ENCODE data around the gene BMAL1. TPM values are rescaled to one million over a fixed set of nuclear protein-coding genes. Genes with fewer than 3 reads are reported as not detected.

BMAL1 gene
- total and polyA plus RNA-seq, 8 donors, result 7.1 to 132 (median 16.4) TPM

GRCh38 chr11:13357232-13357631, 79.6 kb downstream of the BMAL1 start:
- TF ChIP-seq CTCF (IDR thresholded peaks at IDR 0.05) (no peak), POLR2A (IDR thresholded peaks at IDR 0.05) (no peak), EP300 (IDR thresholded peaks at IDR 0.05) (no peak), POLR2AphosphoS5 (IDR thresholded peaks at IDR 0.05) (no peak)
- DNase-seq, result no peak
- H3K4me1 ChIP-seq, result no peaks in the 10 kb centered on the region
- no peaks in the 10 kb centered on the region for H3K9me3 ChIP-seq
- 81 to 91% (median 86%) methylated on average over 6 to 9 of the region's 9 CpGs for WGBS, 5 donors
- intact Hi-C loops (cut with DNase I; ENCODE audit: low total_unique reads), result no loop called here
- no peak overlapping the region for H3K27ac ChIP-seq
- no peaks in the 10 kb centered on the region for H3K27me3 ChIP-seq
- no peak overlapping the region for H3K4me3 ChIP-seq
- H3K36me3 ChIP-seq, result peaks cover 50 to 98% (median 90%) of the 10 kb centered on the region in 4 donors

- no peak overlapping the region for H3K27ac ChIP-seq
- no peaks in the 10 kb centered on the region for H3K4me1 ChIP-seq
- intact Hi-C loops (cut with DNase I; ENCODE audit: low total_unique reads), result no loop called here
- TF ChIP-seq EP300 (IDR thresholded peaks at IDR 0.05) (no peak), POLR2A (IDR thresholded peaks at IDR 0.05) (no peak), POLR2AphosphoS5 (IDR thresholded peaks at IDR 0.05) (no peak), CTCF (IDR thresholded peaks at IDR 0.05) (no peak)
- H3K27me3 ChIP-seq, result no peaks in the 10 kb centered on the region
- DNase-seq, result no peak
- H3K4me3 ChIP-seq, result no peak overlapping the region
- WGBS, 5 donors, result 92 to 99% (median 94%) methylated on average over 6 of the region's 6 CpGs
- H3K9me3 ChIP-seq, result no peaks in the 10 kb centered on the region
- peaks cover 53 to 99% (median 96%) of the 10 kb centered on the region in 4 donors for H3K36me3 ChIP-seq
Observed at GRCh38 chr11:13358596-13359270, 81.1 kb downstream of the BMAL1 start.

- TF ChIP-seq CTCF (IDR thresholded peaks at IDR 0.05), result no peak
- no peak for TF ChIP-seq EP300 (IDR thresholded peaks at IDR 0.05)
- TF ChIP-seq POLR2AphosphoS5 (IDR thresholded peaks at IDR 0.05), result no peak
- TF ChIP-seq POLR2A (IDR thresholded peaks at IDR 0.05), result no peak
- WGBS, 5 donors, result 93 to 95% (median 94%) methylated on average over 9 of the region's 9 CpGs
- intact Hi-C loops (cut with DNase I; ENCODE audit: low total_unique reads), result no loop called here
- Histone ChIP-seq H3K4me1 (no peaks in the 10 kb centered on the region), H3K9me3 (no peaks in the 10 kb centered on the region), H3K36me3 (peaks cover 49 to 100% (median 96%) of the 10 kb centered on the region in 4 donors), H3K27me3 (no peaks in the 10 kb centered on the region), H3K27ac (no peak overlapping the region), H3K4me3 (no peak overlapping the region)
- no peak for DNase-seq
Observed at GRCh38 chr11:13362596-13363109, 85.1 kb downstream of the BMAL1 start.

- no peak overlapping the region for H3K27ac ChIP-seq
- no peaks in the 10 kb centered on the region for H3K9me3 ChIP-seq
- no peak for DNase-seq
- H3K4me1 ChIP-seq, result no peaks in the 10 kb centered on the region
- TF ChIP-seq POLR2A (IDR thresholded peaks at IDR 0.05), result no peak
- TF ChIP-seq EP300 (IDR thresholded peaks at IDR 0.05), result no peak
- no peak for TF ChIP-seq CTCF (IDR thresholded peaks at IDR 0.05)
- TF ChIP-seq POLR2AphosphoS5 (IDR thresholded peaks at IDR 0.05), result no peak
- H3K4me3 ChIP-seq, result no peak overlapping the region
- peaks cover 48 to 100% (median 97%) of the 10 kb centered on the region in 4 donors for H3K36me3 ChIP-seq
- no peaks in the 10 kb centered on the region for H3K27me3 ChIP-seq
- intact Hi-C loops (cut with DNase I; ENCODE audit: low total_unique reads), result no loop called here
- 68 to 80% (median 76%) methylated on average over 2 of the region's 2 CpGs for WGBS, 5 donors
Observed at GRCh38 chr11:13364388-13364787, 86.8 kb downstream of the BMAL1 start.

Measured in stomach (tissue), 9 donors.